HEK293 (cell line): ENCODE measurements around the gene AKAP12.

Experiments
- BCL11A ChIP-seq: fragments of 450-650 bp; formaldehyde crosslinking; IDR thresholded peaks from 2 replicates; pipeline ENCODE4 v1.5.1; 2016; ENCODE audit warnings: low read depth, missing biosample characterization, missing genetic modification characterization
- MYNN ChIP-seq: fragments of 450-650 bp; formaldehyde crosslinking; IDR thresholded peaks from 2 replicates; pipeline ENCODE4 v1.5.1; 2016; ENCODE audit warnings: missing biosample characterization, missing genetic modification characterization, borderline replicate concordance
- OVOL3 ChIP-seq: fragments of 450-650 bp; formaldehyde crosslinking; IDR thresholded peaks from 2 replicates; pipeline ENCODE4 v1.5.1; 2016; ENCODE audit warnings: missing biosample characterization, missing genetic modification characterization
- SCRT1 ChIP-seq: fragments of 450-650 bp; formaldehyde crosslinking; IDR thresholded peaks from 2 replicates; pipeline ENCODE4 v1.5.1; 2016; ENCODE audit warnings: missing biosample characterization, missing genetic modification characterization, borderline replicate concordance
- ZBTB21 ChIP-seq: fragments of 450-650 bp; formaldehyde crosslinking; IDR thresholded peaks from 2 replicates; pipeline ENCODE4 v1.5.1; 2017; ENCODE audit warnings: missing biosample characterization, missing genetic modification characterization
- ZNF24 ChIP-seq: fragments of 450-650 bp; formaldehyde crosslinking; IDR thresholded peaks from 2 replicates; pipeline ENCODE4 v1.5.1; 2016; ENCODE audit warnings: missing biosample characterization, missing genetic modification characterization
- ZNF248 ChIP-seq: fragments of 450-650 bp; formaldehyde crosslinking; IDR thresholded peaks from 2 replicates; pipeline ENCODE4 v1.5.1; 2017; ENCODE audit warnings: missing biosample characterization, missing genetic modification characterization
- ZNF558 ChIP-seq: fragments of 450-650 bp; formaldehyde crosslinking; IDR thresholded peaks from 2 replicates; pipeline ENCODE4 v1.5.1; 2016; ENCODE audit warnings: missing biosample characterization, missing genetic modification characterization
- TF ChIP-seq, protein P1 (sequence below): fragments of 450-650 bp; formaldehyde crosslinking; IDR thresholded peaks from 2 replicates; pipeline ENCODE4 v1.5.1; 2016; ENCODE audit warnings: missing biosample characterization, missing genetic modification characterization
- TF ChIP-seq, protein P2 (sequence below): IDR thresholded peaks from 2 replicates; pipeline ENCODE4 v1.6.1; 2011; ENCODE audit warnings: mild to moderate bottlenecking, low read depth, low read length, borderline replicate concordance
- TF ChIP-seq, protein P3 (sequence below): fragments of 450-650 bp; formaldehyde crosslinking; IDR thresholded peaks from 2 replicates; pipeline ENCODE4 v1.5.1; 2016; ENCODE audit warnings: missing biosample characterization, missing genetic modification characterization
- TF ChIP-seq, protein P4 (sequence below): fragments of 450-650 bp; formaldehyde crosslinking; IDR thresholded peaks from 2 replicates; pipeline ENCODE4 v1.5.1; 2017; ENCODE audit warnings: missing biosample characterization, missing genetic modification characterization

DNA sequence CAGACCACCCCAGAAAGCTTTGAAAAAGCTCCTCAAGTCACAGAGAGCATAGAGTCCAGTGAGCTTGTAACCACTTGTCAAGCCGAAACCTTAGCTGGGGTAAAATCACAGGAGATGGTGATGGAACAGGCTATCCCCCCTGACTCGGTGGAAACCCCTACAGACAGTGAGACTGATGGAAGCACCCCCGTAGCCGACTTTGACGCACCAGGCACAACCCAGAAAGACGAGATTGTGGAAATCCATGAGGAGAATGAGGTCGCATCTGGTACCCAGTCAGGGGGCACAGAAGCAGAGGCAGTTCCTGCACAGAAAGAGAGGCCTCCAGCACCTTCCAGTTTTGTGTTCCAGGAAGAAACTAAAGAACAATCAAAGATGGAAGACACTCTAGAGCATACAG lies 112.0 kb downstream of the AKAP12 start:
- TF ChIP-seq, protein P1, sequence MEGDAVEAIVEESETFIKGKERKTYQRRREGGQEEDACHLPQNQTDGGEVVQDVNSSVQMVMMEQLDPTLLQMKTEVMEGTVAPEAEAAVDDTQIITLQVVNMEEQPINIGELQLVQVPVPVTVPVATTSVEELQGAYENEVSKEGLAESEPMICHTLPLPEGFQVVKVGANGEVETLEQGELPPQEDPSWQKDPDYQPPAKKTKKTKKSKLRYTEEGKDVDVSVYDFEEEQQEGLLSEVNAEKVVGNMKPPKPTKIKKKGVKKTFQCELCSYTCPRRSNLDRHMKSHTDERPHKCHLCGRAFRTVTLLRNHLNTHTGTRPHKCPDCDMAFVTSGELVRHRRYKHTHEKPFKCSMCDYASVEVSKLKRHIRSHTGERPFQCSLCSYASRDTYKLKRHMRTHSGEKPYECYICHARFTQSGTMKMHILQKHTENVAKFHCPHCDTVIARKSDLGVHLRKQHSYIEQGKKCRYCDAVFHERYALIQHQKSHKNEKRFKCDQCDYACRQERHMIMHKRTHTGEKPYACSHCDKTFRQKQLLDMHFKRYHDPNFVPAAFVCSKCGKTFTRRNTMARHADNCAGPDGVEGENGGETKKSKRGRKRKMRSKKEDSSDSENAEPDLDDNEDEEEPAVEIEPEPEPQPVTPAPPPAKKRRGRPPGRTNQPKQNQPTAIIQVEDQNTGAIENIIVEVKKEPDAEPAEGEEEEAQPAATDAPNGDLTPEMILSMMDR (tag by site-specific recombination), result no peak
- TF ChIP-seq, protein P2, sequence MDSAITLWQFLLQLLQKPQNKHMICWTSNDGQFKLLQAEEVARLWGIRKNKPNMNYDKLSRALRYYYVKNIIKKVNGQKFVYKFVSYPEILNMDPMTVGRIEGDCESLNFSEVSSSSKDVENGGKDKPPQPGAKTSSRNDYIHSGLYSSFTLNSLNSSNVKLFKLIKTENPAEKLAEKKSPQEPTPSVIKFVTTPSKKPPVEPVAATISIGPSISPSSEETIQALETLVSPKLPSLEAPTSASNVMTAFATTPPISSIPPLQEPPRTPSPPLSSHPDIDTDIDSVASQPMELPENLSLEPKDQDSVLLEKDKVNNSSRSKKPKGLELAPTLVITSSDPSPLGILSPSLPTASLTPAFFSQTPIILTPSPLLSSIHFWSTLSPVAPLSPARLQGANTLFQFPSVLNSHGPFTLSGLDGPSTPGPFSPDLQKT, result no peak
- TF ChIP-seq MYNN (tag by site-specific recombination) (no peak), ZNF24 (tag by site-specific recombination) (no peak), BCL11A (no peak), SCRT1 (tag by site-specific recombination) (no peak), ZBTB21 (no peak), OVOL3 (tag by site-specific recombination) (no peak), ZNF558 (tag by site-specific recombination) (no peak), ZNF248 (tag by site-specific recombination) (no peak)
- TF ChIP-seq, protein P3, sequence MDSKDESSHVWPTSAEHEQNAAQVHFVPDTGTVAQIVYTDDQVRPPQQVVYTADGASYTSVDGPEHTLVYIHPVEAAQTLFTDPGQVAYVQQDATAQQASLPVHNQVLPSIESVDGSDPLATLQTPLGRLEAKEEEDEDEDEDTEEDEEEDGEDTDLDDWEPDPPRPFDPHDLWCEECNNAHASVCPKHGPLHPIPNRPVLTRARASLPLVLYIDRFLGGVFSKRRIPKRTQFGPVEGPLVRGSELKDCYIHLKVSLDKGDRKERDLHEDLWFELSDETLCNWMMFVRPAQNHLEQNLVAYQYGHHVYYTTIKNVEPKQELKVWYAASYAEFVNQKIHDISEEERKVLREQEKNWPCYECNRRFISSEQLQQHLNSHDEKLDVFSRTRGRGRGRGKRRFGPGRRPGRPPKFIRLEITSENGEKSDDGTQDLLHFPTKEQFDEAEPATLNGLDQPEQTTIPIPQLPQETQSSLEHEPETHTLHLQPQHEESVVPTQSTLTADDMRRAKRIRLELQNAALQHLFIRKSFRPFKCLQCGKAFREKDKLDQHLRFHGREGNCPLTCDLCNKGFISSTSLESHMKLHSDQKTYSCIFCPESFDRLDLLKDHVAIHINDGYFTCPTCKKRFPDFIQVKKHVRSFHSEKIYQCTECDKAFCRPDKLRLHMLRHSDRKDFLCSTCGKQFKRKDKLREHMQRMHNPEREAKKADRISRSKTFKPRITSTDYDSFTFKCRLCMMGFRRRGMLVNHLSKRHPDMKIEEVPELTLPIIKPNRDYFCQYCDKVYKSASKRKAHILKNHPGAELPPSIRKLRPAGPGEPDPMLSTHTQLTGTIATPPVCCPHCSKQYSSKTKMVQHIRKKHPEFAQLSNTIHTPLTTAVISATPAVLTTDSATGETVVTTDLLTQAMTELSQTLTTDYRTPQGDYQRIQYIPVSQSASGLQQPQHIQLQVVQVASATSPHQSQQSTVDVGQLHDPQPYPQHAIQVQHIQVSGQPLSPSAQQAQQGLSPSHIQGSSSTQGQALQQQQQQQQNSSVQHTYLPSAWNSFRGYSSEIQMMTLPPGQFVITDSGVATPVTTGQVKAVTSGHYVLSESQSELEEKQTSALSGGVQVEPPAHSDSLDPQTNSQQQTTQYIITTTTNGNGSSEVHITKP (tag by site-specific recombination), result no peak
- TF ChIP-seq, protein P4, sequence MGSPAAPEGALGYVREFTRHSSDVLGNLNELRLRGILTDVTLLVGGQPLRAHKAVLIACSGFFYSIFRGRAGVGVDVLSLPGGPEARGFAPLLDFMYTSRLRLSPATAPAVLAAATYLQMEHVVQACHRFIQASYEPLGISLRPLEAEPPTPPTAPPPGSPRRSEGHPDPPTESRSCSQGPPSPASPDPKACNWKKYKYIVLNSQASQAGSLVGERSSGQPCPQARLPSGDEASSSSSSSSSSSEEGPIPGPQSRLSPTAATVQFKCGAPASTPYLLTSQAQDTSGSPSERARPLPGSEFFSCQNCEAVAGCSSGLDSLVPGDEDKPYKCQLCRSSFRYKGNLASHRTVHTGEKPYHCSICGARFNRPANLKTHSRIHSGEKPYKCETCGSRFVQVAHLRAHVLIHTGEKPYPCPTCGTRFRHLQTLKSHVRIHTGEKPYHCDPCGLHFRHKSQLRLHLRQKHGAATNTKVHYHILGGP (tag by site-specific recombination), result no peak
